ENCODE results near the gene PRSS3.
A peak's percentile ranks its signal among the peaks of the same experiment; 100 is the strongest.
"Not testable (repeated sequence)": the region's sequence is repeated elsewhere in the genome, so short reads cannot be mapped to it uniquely, and the experiment has no call there.

PRSS3 gene

DNA sequence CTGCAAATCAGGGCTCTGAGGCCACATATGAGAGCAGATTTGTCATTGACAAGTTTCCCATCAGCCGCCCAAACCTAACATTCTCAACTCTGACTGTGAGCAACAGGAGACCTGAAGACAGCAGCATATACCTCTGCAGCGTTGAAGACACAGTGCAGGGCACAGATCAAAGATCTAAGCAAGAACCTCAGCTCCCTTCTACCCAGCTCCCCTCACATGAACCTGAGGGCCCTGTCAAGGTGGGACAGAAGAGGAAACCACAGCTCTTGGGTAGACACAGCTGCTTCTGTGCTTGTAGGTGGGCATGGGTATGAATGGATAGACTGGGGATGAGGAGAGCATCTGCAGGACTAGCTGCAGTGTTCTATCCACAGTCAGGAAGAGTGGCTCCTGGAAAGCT is 8.7 kb upstream of the PRSS3 start:
- no peak for DNase-seq (ENCODE audit: low read depth in 2 of 2)

DNA sequence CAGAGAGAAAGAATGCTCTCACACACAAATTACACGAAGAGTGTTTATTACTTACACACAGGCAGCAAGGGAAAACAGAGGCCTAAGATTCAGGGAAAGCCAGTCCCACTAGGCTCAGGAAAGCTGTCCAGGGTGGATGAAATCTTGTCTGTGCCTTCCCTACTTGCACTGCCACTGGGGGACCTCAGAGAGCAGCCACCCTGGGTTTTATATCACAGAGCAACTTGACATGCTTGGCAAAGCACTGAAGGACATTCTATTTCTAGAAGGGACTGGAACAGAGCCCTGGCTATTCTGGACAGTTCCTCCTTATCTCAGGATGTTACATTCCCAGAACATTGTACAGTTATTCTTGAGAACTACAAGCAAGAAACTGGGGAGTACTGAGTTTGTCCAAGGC is 7.5 kb upstream of the PRSS3 start:
- DNase-seq (ENCODE audit: low read depth in 2 of 2) = no peak

DNA sequence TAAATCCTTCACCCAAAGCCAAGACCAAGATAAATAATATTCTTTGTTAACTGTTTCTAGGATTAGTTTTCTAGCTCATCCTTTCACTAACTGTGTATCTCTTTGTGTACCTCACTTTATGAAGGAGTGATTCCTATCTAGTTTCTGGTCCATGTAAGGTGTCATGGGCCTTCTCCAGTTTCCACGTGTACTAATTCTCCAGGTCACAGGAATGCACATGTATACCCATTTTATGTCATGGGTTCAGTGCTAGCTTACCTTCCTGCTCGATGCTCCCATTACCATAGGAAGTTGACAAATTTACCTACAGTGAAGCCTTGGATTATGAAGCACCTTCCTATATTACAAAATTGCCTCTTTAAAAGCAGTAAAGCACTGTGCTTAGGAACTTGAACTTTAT is 5.9 kb upstream of the PRSS3 start:
- DNase-seq (ENCODE audit: low read depth in 2 of 2) = not testable (repeated sequence)

GRCh38 chr9:33791117-33791516 is 4.2 kb upstream of the PRSS3 start:
- DNase-seq (ENCODE audit: low read depth in 2 of 2) = no peak

DNA sequence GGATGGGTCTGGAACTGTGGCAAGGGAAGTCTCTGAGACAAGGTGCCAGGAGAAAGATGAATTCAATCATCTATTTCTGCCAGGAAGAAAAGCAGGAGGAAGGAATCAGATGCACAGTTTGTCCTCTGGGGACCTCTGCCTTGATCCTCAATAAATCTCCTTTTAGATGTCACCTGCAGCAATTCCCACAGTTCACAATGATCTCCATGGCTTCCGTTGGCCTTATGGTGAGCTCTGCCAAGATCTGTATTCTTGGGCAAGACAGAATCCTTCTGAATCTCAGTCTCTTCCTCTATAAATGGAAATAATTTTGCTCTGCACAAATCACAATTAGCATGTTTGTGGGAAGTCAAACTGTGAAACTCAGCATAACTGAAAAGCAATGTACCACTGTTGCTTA is 1.9 kb upstream of the PRSS3 start:
- DNase-seq (ENCODE audit: low read depth in 2 of 2) = not testable (repeated sequence)

DNA sequence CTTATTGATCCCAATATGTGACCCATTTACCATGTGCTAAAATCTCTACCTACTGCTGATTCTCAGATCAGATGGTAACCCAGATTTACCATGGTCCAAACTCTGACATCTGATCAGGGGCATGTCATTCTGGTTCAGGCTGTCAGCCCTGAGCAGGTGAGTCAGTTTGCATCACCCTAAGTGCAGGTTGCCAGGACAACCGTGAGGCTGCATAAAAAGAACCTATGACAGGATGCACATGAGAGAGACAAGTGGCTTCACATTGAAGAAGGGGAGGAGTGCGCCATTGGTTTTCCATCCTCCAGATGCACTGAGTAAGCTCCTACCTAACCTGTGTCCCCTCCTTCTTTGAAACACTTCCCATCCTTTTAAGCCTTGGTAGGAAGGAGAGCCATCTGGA is 801 bp upstream of the PRSS3 start:
- no peak for DNase-seq (ENCODE audit: low read depth in 2 of 2)

DNA sequence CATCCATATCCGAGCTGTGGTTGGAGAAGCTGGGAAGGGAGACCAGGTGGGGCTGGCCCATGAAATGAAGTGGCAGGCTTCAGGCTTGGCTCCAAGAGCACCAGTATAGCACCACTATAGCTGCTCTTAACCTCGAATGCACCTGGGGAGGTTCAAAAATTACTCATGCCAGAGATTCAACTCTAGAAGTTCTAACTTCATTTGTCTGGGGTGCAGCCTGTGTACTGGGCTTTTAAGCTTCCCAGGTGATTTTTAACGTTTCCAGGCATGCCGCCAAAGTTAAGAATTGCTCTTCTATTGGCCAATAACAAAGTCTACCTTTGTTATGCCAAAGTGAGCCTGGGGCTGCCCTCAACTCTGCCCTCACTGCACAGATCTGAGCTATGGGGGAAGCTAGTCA is 458 bp downstream of the PRSS3 start:
- no peak for DNase-seq (ENCODE audit: low read depth in 2 of 2)

DNA sequence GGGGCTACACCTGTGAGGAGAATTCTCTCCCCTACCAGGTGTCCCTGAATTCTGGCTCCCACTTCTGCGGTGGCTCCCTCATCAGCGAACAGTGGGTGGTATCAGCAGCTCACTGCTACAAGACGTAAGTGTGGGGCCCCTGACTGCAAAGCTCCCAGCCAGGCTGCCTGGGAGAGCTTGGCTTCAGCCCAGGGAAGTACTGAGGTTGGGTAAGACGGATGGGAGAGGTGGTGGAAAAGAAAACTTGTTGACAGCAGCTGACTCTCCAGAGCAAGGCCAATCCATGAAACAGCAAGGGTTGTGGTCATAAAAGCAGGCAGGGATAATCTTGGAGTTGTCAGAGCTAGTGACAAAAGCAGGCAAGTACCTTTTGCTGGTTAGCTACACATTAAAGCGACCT is 1.3 kb downstream of the PRSS3 start:
- not testable (repeated sequence) for DNase-seq (ENCODE audit: low read depth in 2 of 2)

- DNase-seq (ENCODE audit: low read depth in 2 of 2) = no peak
These were observed 2.5 kb downstream of the PRSS3 start for GRCh38 chr9:33797837-33798236.

GRCh38 chr9:33798545-33798944 is 3.2 kb downstream of the PRSS3 start:
- no peak for DNase-seq (ENCODE audit: low read depth in 2 of 2)

GRCh38 chr9:33799928-33800704 is 4.8 kb downstream of the PRSS3 start:
- DNase-seq (ENCODE audit: low read depth in 2 of 2) = no peak

GRCh38 chr9:33800886-33801285 is 5.5 kb downstream of the PRSS3 start:
- no peak for DNase-seq (ENCODE audit: low read depth in 2 of 2)

GRCh38 chr9:33801943-33802500 is 6.7 kb downstream of the PRSS3 start:
- DNase-seq (ENCODE audit: low read depth in 2 of 2) = not testable (repeated sequence)

GRCh38 chr9:33804196-33804595 is 8.8 kb downstream of the PRSS3 start:
- not testable (repeated sequence) for DNase-seq (ENCODE audit: low read depth in 2 of 2)

DNA sequence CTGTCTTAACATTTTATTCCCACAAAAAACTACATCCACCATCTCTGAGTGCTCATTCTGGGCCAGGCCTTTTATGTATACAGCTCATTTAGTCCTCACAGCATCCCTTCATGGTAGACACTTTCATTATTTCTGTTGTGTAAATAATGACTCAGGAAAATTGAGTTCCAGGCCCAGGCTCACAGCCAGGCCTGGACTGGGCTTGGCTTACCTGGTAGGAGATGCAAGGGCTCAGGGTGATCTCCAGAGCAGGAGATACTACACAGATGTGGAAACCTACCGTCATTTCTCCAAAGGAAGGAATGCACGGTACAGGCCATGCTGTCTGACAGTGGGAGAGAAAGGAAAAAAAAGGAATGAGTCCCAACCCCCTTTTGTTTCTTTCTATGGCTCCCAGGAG is 11.8 kb downstream of the PRSS3 start:
- not testable (repeated sequence) for DNase-seq (ENCODE audit: low read depth in 2 of 2)

DNA sequence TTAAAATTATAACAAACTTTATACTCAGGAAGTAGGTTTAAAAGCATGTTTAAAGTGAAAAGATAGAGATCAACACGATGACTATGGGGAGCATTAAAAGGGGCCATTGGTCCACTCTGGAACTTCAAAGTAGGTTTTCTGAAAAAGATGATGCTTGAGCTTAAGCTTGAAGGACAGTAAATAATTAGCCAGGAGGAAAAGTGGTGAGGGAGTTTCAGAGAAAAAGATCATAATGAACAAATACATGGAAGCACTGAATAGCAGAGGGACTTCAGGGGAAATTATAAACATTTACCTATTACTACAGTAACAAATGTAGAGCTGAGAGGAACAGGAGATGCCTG is 13.6 kb downstream of the PRSS3 start:
- not testable (repeated sequence) for DNase-seq (ENCODE audit: low read depth in 2 of 2)

DNA sequence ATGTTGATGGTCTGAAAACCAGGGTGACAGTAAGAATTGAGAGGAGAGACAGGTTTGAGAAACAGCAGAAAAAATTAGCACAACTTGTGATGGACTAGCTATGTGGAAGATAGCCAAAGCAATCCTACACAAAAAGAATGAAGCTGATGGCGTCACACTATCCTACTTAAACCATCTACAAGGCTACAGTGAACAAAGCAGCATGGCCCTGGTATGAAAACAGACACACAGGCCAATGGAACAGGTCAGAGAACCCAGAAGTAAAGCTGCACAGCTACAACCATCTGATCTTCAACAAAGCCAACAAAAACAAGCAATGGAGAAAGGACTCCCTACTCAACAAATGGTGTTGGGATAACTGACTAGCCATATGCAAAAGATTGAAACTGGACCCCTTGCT is 14.1 kb downstream of the PRSS3 start:
- no peak for DNase-seq (ENCODE audit: low read depth in 2 of 2)

DNA sequence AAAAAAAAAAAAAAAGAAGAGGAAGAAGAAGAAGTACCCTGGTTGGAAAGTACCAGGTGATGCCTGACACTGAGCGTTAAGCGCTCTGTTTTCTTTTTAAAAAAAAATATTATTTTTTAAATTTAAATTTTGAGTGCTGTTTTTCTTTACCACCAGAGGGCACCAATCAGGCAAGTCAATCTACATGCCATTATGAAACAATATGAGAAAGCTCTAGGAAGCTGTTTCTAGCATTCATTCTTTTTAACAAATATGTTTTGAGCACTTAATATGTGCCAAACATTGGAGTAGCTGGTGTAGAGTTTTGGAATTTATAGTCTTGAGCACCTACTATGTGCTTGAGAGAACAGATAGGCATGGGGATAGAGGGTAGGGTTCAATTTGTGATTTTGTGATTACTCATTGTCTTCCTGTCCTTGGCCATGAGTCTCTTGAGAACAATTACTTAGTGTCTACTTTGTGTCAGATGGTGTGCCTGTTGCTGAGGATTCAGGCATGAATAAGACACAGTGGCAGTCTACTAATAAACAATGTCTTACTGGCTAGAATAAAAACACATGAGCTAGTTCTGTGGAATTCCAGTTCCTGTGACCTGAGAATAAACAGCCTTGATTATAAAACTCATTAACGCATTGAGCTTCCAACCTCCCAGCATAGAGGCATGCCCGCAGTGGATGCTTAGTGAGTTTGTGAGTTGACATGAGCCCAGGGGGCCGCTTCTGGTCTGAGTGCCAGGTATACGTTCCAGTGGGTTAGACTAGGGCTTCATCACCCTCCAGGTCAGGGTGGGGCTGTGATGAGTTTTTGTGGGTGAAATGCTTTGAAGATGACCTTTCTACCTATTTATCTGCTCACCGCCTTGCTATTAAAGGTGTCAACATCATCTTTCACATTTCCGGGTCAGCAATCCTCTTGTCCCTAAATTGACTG is 18.6 kb downstream of the PRSS3 start:
- no peak for DNase-seq (ENCODE audit: low read depth in 2 of 2)

DNA sequence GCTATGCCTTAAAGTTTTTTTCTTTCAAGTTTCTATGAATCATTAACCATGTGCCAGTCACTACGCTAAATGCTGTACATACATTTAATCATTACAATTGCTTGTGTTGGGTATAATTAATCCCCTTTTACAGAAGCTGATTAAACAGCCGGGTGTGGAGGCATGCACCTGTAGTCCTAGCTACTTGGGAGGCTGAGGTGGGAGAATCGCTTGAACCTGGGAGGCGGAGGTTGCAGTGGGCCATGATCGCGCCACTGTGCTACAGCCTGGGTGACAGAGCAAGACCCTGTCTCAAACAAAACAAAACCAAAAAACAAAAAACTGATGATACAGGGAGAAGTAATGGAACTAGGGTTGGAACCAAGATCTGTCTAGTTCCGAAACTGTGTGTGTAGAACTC is 20.4 kb downstream of the PRSS3 start:
- DNase-seq (ENCODE audit: low read depth in 2 of 2) = no peak

GRCh38 chr9:33816327-33817252 is 21.2 kb downstream of the PRSS3 start, which contains the start of gene UBE2R2:
Gene UBE2R2, plus strand, starts transcription at chr9:33817160. Its CDS starts 598 bp downstream, at chr9:33817758.
- DNase-seq (ENCODE audit: low read depth in 2 of 2) = peak; percentile 88 to 90

All from stimulated activated CD8-positive, alpha-beta memory T cell treated with anti-CD3 and anti-CD28 coated beads, Interleukin-2, amount 100 ng/mL, for 48 hours (primary cell).